ENCODE data around the gene SDHAF2. TPM values are rescaled to one million over a fixed set of nuclear protein-coding genes. Genes with fewer than 3 reads are reported as not detected.

SDHAF2 gene
- polyA plus RNA-seq, 1 of the 3 experiments (the other 2 are of a cell fraction) = 81.7 TPM

- Histone ChIP-seq H3F3A (replicated peaks; ENCODE audit: insufficient read depth) (no peaks in the 10 kb centered on the region), H3K27me3 (ENCODE audit: insufficient read depth) (no peaks in the 10 kb centered on the region), H3K9ac (no peak overlapping the region), H3K79me2 (ENCODE audit: insufficient read depth) (no peaks in the 10 kb centered on the region), H3K4me3 (ENCODE audit: low read depth in 2 of 2, low read length in 1 of 2) (no peak overlapping the region), H3K9me2 (no peaks in the 10 kb centered on the region), H4K20me1 (ENCODE audit: insufficient read depth) (no peaks in the 10 kb centered on the region), H3K4me2 (no peak overlapping the region), H3K4me1 (ENCODE audit: control insufficient read depth in 1 of 2, insufficient read depth in 2 of 2, low read depth in 1 of 2, low read length in 1 of 2) (peaks cover 0 to 12% of the 10 kb centered on the region in 2 experiments; a peak in 1 of 4 replicates), H3K9me3 (no peaks in the 10 kb centered on the region), H3K27ac (ENCODE audit: low read depth in 2 of 2, low read length in 1 of 2) (no peak overlapping the region), H2AFZ (ENCODE audit: low read depth) (no peak overlapping the region), H3K36me3 (replicated peaks in 1 of 2; ENCODE audit: control insufficient read depth in 1 of 2, insufficient read depth in 2 of 2, low read length in 1 of 2) (no peaks in the 10 kb centered on the region)
- 46% methylated on average over 7 of the region's 7 CpGs for WGBS (ENCODE audit: low lambda C conversion rate)
- POLR2A ChIA-PET = no interaction called here
- DNase-seq = peak; percentile 79
- CTCF ChIA-PET = interaction anchor here (0.9 to 21.8 kb wide), 6 partner anchors 21 to 157 kb away, joined by 3 to 670 read pairs (median 71); partner anchors contain the start of genes LRRC10B and SYT7
- no peak for TF ChIP-seq NRF1 (IDR thresholded peaks at IDR 0.05; ENCODE audit: low read depth, low read length)
- no peak for TF ChIP-seq RXRA (IDR thresholded peaks at IDR 0.05; ENCODE audit: borderline replicate concordance, low read depth)
- peak; percentile 36; the same call in 1 of the 2 replicates for TF ChIP-seq MXI1 (IDR thresholded peaks at IDR 0.05; ENCODE audit: low read depth, low read length)
- no peak for TF ChIP-seq CTCF (IDR thresholded peaks at IDR 0.05)
These were observed 51.0 kb downstream of the SDHAF2 start for GRCh38 chr11:61480994-61481335.

GRCh38 chr11:61481806-61482205 lies 51.9 kb downstream of the SDHAF2 start:
- H2AFZ ChIP-seq (ENCODE audit: low read depth) = no peak overlapping the region
- DNase-seq = no peak
- 69% methylated on average over 5 of the region's 10 CpGs for WGBS (ENCODE audit: low lambda C conversion rate)
- ChIA-PET CTCF (interaction anchor here (0.6 to 21.8 kb wide), 11 partner anchors 9 to 262 kb away, joined by 3 to 670 read pairs (median 8); partner anchors contain the start of genes CPSF7, LRRC10B, SDHAF2 and SYT7), POLR2A (no interaction called here)
- peaks cover 0 to 12% of the 10 kb centered on the region in 2 experiments; a peak in 1 of 4 replicates for H3K4me1 ChIP-seq (ENCODE audit: control insufficient read depth in 1 of 2, insufficient read depth in 2 of 2, low read depth in 1 of 2, low read length in 1 of 2)
- no peak overlapping the region for H3K27ac ChIP-seq (ENCODE audit: low read depth in 2 of 2, low read length in 1 of 2)
- H4K20me1 ChIP-seq (ENCODE audit: insufficient read depth) = no peaks in the 10 kb centered on the region
- H3K4me3 ChIP-seq (ENCODE audit: low read depth in 2 of 2, low read length in 1 of 2) = no peak overlapping the region
- no peaks in the 10 kb centered on the region for H3K9me3 ChIP-seq
- no peaks in the 10 kb centered on the region for H3F3A ChIP-seq (replicated peaks; ENCODE audit: insufficient read depth)
- no peaks in the 10 kb centered on the region for H3K79me2 ChIP-seq (ENCODE audit: insufficient read depth)
- H3K9ac ChIP-seq = no peak overlapping the region
- H3K36me3 ChIP-seq (replicated peaks in 1 of 2; ENCODE audit: control insufficient read depth in 1 of 2, insufficient read depth in 2 of 2, low read length in 1 of 2) = no peaks in the 10 kb centered on the region
- TF ChIP-seq GATA2 (CRISPR knock-in tag; IDR thresholded peaks at IDR 0.05) (no peak), USF1 (IDR thresholded peaks at IDR 0.05; ENCODE audit: borderline replicate concordance, low read depth) (no peak), ELF1 (IDR thresholded peaks at IDR 0.05) (no peak), SMC3 (IDR thresholded peaks at IDR 0.05; ENCODE audit: low read depth, low read length) (no peak)
- H3K9me2 ChIP-seq = no peaks in the 10 kb centered on the region
- H3K4me2 ChIP-seq = no peak overlapping the region
- H3K27me3 ChIP-seq (ENCODE audit: insufficient read depth) = no peaks in the 10 kb centered on the region

GRCh38 chr11:61482513-61482912 lies 52.6 kb downstream of the SDHAF2 start:
- no peak overlapping the region for H3K27ac ChIP-seq (ENCODE audit: low read depth in 2 of 2, low read length in 1 of 2)
- POLR2A ChIA-PET = no interaction called here
- peak; percentile 70 for DNase-seq
- TF ChIP-seq YY1 (IDR thresholded peaks at IDR 0.05; ENCODE audit: low read depth) (no peak), REST (IDR thresholded peaks at IDR 0.05; ENCODE audit: low read depth, low read length) (no peak), SIN3A (IDR thresholded peaks at IDR 0.05; ENCODE audit: borderline replicate concordance, low read depth, low read length) (no peak), RXRA (IDR thresholded peaks at IDR 0.05; ENCODE audit: borderline replicate concordance, low read depth) (no peak), IRF3 (IDR thresholded peaks at IDR 0.05; ENCODE audit: low read depth, low read length) (no peak)

More at GRCh38 chr11:61482513-61482912, 52.6 kb downstream of the SDHAF2 start:
- H3K4me2 ChIP-seq = no peak overlapping the region
- H3K79me2 ChIP-seq (ENCODE audit: insufficient read depth) = no peaks in the 10 kb centered on the region
- H3K9me3 ChIP-seq = no peaks in the 10 kb centered on the region
- no peaks in the 10 kb centered on the region for H3K36me3 ChIP-seq (replicated peaks in 1 of 2; ENCODE audit: control insufficient read depth in 1 of 2, insufficient read depth in 2 of 2, low read length in 1 of 2)
- H3K9me2 ChIP-seq = no peaks in the 10 kb centered on the region
- no peak overlapping the region; a peak in 1 of 4 replicates for H3K4me3 ChIP-seq (ENCODE audit: low read depth in 2 of 2, low read length in 1 of 2)
- no peak overlapping the region for H2AFZ ChIP-seq (ENCODE audit: low read depth)
- no peaks in the 10 kb centered on the region for H4K20me1 ChIP-seq (ENCODE audit: insufficient read depth)
- no peaks in the 10 kb centered on the region for H3K27me3 ChIP-seq (ENCODE audit: insufficient read depth)
- CTCF ChIA-PET = interaction anchor here (0.6 to 21.8 kb wide), 11 partner anchors 9 to 262 kb away, joined by 3 to 670 read pairs (median 8); partner anchors contain the start of genes CPSF7, LRRC10B, SDHAF2 and SYT7
- H3K4me1 ChIP-seq (ENCODE audit: control insufficient read depth in 1 of 2, insufficient read depth in 2 of 2, low read depth in 1 of 2, low read length in 1 of 2) = peaks cover 0 to 12% of the 10 kb centered on the region in 2 experiments; a peak in 1 of 4 replicates
- 86% methylated on average over 1 of the region's 7 CpGs for WGBS (ENCODE audit: low lambda C conversion rate)
- H3F3A ChIP-seq (replicated peaks; ENCODE audit: insufficient read depth) = no peaks in the 10 kb centered on the region
- H3K9ac ChIP-seq = no peak overlapping the region
